ENCODE results near the gene WDFY3. TPM values are rescaled to one million over a fixed set of nuclear protein-coding genes. Genes with fewer than 3 reads are reported as not detected.
"Not testable (repeated sequence)": the region's sequence is repeated elsewhere in the genome, so short reads cannot be mapped to it uniquely, and the experiment has no call there.

The WDFY3 gene
- polyA plus RNA-seq, 2 of the 4 experiments (the other 2 are of a cell fraction) = 6.6 to 25.1 TPM

GRCh38 chr4:84814094-84814750 is 152.3 kb downstream of the WDFY3 start:
- POLR2A ChIA-PET = no interaction called here
- H3K4me3 ChIP-seq = no peak overlapping the region
- WGBS (ENCODE audit: missing lambda C conversion rate) = 51% methylated on average over 5 of the region's 5 CpGs
- CTCF ChIA-PET = no interaction called here
- DNase-seq (ENCODE audit: low read depth in 1 of 2, low spot score in 1 of 2) (peak; percentile 14 to 66), ATAC-seq (peak; percentile 95 to 100), FAIRE-seq (no peak)
- peaks cover 18% of the 10 kb centered on the region for H3K4me1 ChIP-seq
- peak overlapping the region; percentile 79 for H3K4me2 ChIP-seq
- peak overlapping the region; percentile 81 to 88 for H3K27ac ChIP-seq
- H3K9me3 ChIP-seq = no peaks in the 10 kb centered on the region
- TF ChIP-seq HOXA7 (CRISPR knock-in tag; IDR thresholded peaks at IDR 0.05) = no peak
- TF ChIP-seq BHLHE40 (IDR thresholded peaks at IDR 0.05; ENCODE audit: low read depth, low read length) = no peak
- peak; percentile 89 for TF ChIP-seq FOSL2 (IDR thresholded peaks at IDR 0.05)
- TF ChIP-seq FOSL2 (CRISPR knock-in tag; IDR thresholded peaks at IDR 0.05) = peak; percentile 90
- peak; percentile 68; the same call in 1 of the 2 replicates for TF ChIP-seq JUNB (IDR thresholded peaks at IDR 0.05)
- peak in 1 of 2 experiments; percentile 61 for TF ChIP-seq CEBPB (IDR thresholded peaks at IDR 0.05)

GRCh38 chr4:84809946-84810345 is 156.5 kb downstream of the WDFY3 start:
- POLR2A ChIA-PET = no interaction called here
- peaks cover 15% of the 10 kb centered on the region for H3K4me1 ChIP-seq
- no peaks in the 10 kb centered on the region for H3K9me3 ChIP-seq
- TF ChIP-seq JUN (IDR thresholded peaks at IDR 0.05) = no peak
- TF ChIP-seq RARB (CRISPR knock-in tag; IDR thresholded peaks at IDR 0.05) = no peak
- no peak for TF ChIP-seq BHLHE40 (IDR thresholded peaks at IDR 0.05; ENCODE audit: low read depth, low read length)
- no peak for TF ChIP-seq NR3C1 (IDR thresholded peaks at IDR 0.05)
- no peak for TF ChIP-seq FOXS1 (CRISPR knock-in tag; IDR thresholded peaks at IDR 0.05)
- WGBS (ENCODE audit: missing lambda C conversion rate) = 92% methylated on average over 9 of the region's 9 CpGs
- CTCF ChIA-PET = interaction anchor here (0.7 kb wide), 1 partner anchor 161 kb away, joined by 3 read pairs; no protein-coding TSS in a partner anchor
- H3K27ac ChIP-seq = no peak overlapping the region
- H3K4me3 ChIP-seq = no peak overlapping the region
- DNase-seq (ENCODE audit: low read depth in 1 of 2, low spot score in 1 of 2) (no peak), ATAC-seq (no peak), FAIRE-seq (no peak)
- no peak overlapping the region for H3K4me2 ChIP-seq

- ATAC-seq (no peak), DNase-seq (ENCODE audit: low read depth in 1 of 2, low spot score in 1 of 2) (no peak), FAIRE-seq (no peak)
- Histone ChIP-seq H3K4me2 (no peak overlapping the region), H3K27ac (no peak overlapping the region), H3K9me3 (no peaks in the 10 kb centered on the region), H3K4me3 (no peak overlapping the region), H3K4me1 (peaks cover under 1% of the 10 kb centered on the region; the same call in 1 of the 3 replicates)
- no peak for TF ChIP-seq HES2 (IDR thresholded peaks at IDR 0.05)
- TF ChIP-seq ELK1 (IDR thresholded peaks at IDR 0.05; ENCODE audit: low read depth, low read length) = no peak
- no peak for TF ChIP-seq TP53 (CRISPR knock-in tag; IDR thresholded peaks at IDR 0.05)
- TF ChIP-seq PBX3 (IDR thresholded peaks at IDR 0.05) = no peak
- no peak for TF ChIP-seq CHD2 (IDR thresholded peaks at IDR 0.05; ENCODE audit: low read length, partially characterized antibody)
- TF ChIP-seq ZC3H11A (IDR thresholded peaks at IDR 0.05) = no peak
- no peak for TF ChIP-seq CBX8 (IDR thresholded peaks at IDR 0.05)
- TF ChIP-seq FOSB (CRISPR knock-in tag; IDR thresholded peaks at IDR 0.05) = no peak
- TF ChIP-seq PHF8 (IDR thresholded peaks at IDR 0.05; ENCODE audit: borderline replicate concordance, low read depth) = no peak
- no peak for TF ChIP-seq BHLHE40 (IDR thresholded peaks at IDR 0.05; ENCODE audit: low read depth, low read length)
- TF ChIP-seq FOXS1 (CRISPR knock-in tag; IDR thresholded peaks at IDR 0.05) = no peak
- no peak for TF ChIP-seq CEBPB (IDR thresholded peaks at IDR 0.05)
- no peak for TF ChIP-seq EHF (CRISPR knock-in tag; IDR thresholded peaks at IDR 0.05)
- no peak for TF ChIP-seq RFX5 (IDR thresholded peaks at IDR 0.05)
- TF ChIP-seq HOXB13 (CRISPR knock-in tag; IDR thresholded peaks at IDR 0.05; ENCODE audit: low read depth) = no peak
- TF ChIP-seq POLR2A (IDR thresholded peaks at IDR 0.05; ENCODE audit: low read length) = no peak
- POLR2A ChIA-PET = interaction anchor here (1.1 kb wide), 1 partner anchor 158 kb away, joined by 3 read pairs; the partner anchor contains the start of gene WDFY3
- CTCF ChIA-PET = no interaction called here
- 91% methylated on average over 2 of the region's 2 CpGs for WGBS (ENCODE audit: missing lambda C conversion rate)
Measured at GRCh38 chr4:84808332-84808731, 158.2 kb downstream of the WDFY3 start.

GRCh38 chr4:84806541-84806940 is 159.9 kb downstream of the WDFY3 start:
- H3K4me3 ChIP-seq; H3K9me3 ChIP-seq; ATAC-seq; H3K27ac ChIP-seq; H3K4me1 ChIP-seq; POLR2A ChIA-PET; FAIRE-seq; H3K4me2 ChIP-seq; DNase-seq (ENCODE audit: low read depth in 1 of 2, low spot score in 1 of 2): not testable (repeated sequence)
- WGBS (ENCODE audit: missing lambda C conversion rate) = 95% methylated on average over 11 of the region's 11 CpGs
- CTCF ChIA-PET = interaction anchor here (0.6 to 1.1 kb wide), 3 partner anchors 60 to 212 kb away, joined by 3 read pairs; no protein-coding TSS in a partner anchor
